Uterus (tissue), 4 donors: ENCODE results near the gene C7orf25. TPM values are rescaled to one million over a fixed set of nuclear protein-coding genes. Genes with fewer than 3 reads are reported as not detected.

ENCODE experiments used
- DNase-seq, 2 donors: peaks; one replicate each; pipeline ENCODE4 v3.0.0-alpha.2; 2019 to 2020
- H3K27ac ChIP-seq, 2 donors: fragments of 200-600 bp; sonication (generic); 1 replicate in 1 of 2; 2 replicates in 1 of 2; pipeline ENCODE4 v1.5.1; 2016 to 2018
- H3K27me3 ChIP-seq, 2 donors: fragments of 200-600 bp; sonication (generic); one replicate each; pipeline ENCODE4 v1.5.1; 2018 to 2019; ENCODE audit warnings: control low read depth in 1 of 2
- H3K36me3 ChIP-seq, 2 donors: fragments of 200-600 bp; sonication (generic); one replicate each; pipeline ENCODE4 v1.5.1; 2019; ENCODE audit warnings: control low read depth in 1 of 2
- H3K4me1 ChIP-seq, 2 donors: fragments of 200-600 bp; sonication (generic); one replicate each; pipeline ENCODE4 v1.5.1; 2018 to 2019; ENCODE audit warnings: control low read depth in 1 of 2
- H3K4me3 ChIP-seq, 2 donors: fragments of 200-600 bp; sonication (generic); 1 replicate in 1 of 2; 2 replicates in 1 of 2; pipeline ENCODE4 v1.5.1; 2018 to 2019; ENCODE audit warnings: mild to moderate bottlenecking in 1 of 2
- H3K9me3 ChIP-seq, 2 donors: fragments of 200-600 bp; sonication (generic); one replicate each; pipeline ENCODE4 v1.5.1; 2019; ENCODE audit warnings: control low read depth in 1 of 2
- POLR2A ChIP-seq, 2 donors: fragments of 450-650 bp; IDR thresholded peaks; one replicate each; pipeline ENCODE4 v1.6.1; 2016; ENCODE audit warnings: antibody characterized with exemption in 2 of 2, mild to moderate bottlenecking in 1 of 2, moderate library complexity in 1 of 2
- intact Hi-C: fragments of 100-400 bp; cut with DNase I; formaldehyde crosslinking; loops from one replicate; pipeline ENCODE4 v1.15.1; 2023; ENCODE audit warnings: low total_unique reads
- total RNA-seq, 4 donors: library from RNA; depleted of rRNA in 3 of 4; stranded (reverse); fragments of >200 nt in 3 of 4; gene quantifications; one replicate each; pipeline versions ENCODE4 v1.1.0 to v1.2.4, GENCODE V29; 2014 to 2023
- TF ChIP-seq, protein P1 (sequence below), 4 experiments: fragments of 200-600 bp in 2 of 4; fragments of 450-650 bp in 2 of 4; sonication (generic) in 2 of 4; IDR thresholded peaks; one replicate each; pipeline ENCODE4 v1.5.1; 2016 to 2019; ENCODE audit warnings: antibody characterized with exemption in 4 of 4, mild to moderate bottlenecking in 2 of 4, moderate library complexity in 1 of 4
- donor health status: DM: yes; HTN: yes; CAD: no.

Gene C7orf25
- total RNA-seq, 4 donors from 2014 or later: 5.9 to 22.5 (median 11.9) TPM

DNA sequence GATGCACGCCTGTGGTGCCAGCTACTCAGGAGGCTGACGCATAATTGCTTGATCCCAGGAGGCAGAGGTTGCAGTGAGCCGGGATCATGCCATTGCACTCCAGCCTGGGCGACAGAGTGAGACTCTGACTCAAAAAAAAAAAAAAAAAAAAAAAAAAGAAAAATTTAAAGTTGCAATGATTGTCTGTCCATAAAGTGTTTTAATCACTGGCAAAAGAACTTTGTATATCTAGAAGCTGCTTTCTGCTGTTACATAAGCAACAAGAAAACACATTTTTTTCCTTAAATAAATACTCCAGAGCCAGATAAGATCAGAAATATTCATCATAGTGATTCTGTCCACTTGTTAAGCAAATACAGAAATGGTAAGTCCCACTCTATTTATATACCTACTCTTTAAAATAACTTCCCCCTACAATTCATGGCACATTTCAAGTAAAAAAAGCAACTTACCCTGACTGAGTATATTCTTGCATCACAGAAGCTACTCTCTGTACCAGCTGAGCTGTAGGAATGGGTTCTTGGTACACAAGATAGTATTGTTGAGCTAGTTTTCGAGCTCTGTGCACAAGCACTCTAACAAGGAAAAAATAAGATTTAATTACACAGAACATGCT lies 12.5 kb upstream of the C7orf25 start:
- Histone ChIP-seq H3K4me3 (no peak overlapping the region), H3K27me3 (no peaks in the 10 kb centered on the region), H3K9me3 (no peaks in the 10 kb centered on the region), H3K27ac (no peak overlapping the region), H3K36me3 (no peaks in the 10 kb centered on the region), H3K4me1 (no peaks in the 10 kb centered on the region)
- no peak for DNase-seq
- intact Hi-C loops: no loop called here
- TF ChIP-seq, protein P1, sequence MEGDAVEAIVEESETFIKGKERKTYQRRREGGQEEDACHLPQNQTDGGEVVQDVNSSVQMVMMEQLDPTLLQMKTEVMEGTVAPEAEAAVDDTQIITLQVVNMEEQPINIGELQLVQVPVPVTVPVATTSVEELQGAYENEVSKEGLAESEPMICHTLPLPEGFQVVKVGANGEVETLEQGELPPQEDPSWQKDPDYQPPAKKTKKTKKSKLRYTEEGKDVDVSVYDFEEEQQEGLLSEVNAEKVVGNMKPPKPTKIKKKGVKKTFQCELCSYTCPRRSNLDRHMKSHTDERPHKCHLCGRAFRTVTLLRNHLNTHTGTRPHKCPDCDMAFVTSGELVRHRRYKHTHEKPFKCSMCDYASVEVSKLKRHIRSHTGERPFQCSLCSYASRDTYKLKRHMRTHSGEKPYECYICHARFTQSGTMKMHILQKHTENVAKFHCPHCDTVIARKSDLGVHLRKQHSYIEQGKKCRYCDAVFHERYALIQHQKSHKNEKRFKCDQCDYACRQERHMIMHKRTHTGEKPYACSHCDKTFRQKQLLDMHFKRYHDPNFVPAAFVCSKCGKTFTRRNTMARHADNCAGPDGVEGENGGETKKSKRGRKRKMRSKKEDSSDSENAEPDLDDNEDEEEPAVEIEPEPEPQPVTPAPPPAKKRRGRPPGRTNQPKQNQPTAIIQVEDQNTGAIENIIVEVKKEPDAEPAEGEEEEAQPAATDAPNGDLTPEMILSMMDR (IDR thresholded peaks at IDR 0.05): no peak
- no peak for TF ChIP-seq POLR2A (IDR thresholded peaks at IDR 0.05)

DNA sequence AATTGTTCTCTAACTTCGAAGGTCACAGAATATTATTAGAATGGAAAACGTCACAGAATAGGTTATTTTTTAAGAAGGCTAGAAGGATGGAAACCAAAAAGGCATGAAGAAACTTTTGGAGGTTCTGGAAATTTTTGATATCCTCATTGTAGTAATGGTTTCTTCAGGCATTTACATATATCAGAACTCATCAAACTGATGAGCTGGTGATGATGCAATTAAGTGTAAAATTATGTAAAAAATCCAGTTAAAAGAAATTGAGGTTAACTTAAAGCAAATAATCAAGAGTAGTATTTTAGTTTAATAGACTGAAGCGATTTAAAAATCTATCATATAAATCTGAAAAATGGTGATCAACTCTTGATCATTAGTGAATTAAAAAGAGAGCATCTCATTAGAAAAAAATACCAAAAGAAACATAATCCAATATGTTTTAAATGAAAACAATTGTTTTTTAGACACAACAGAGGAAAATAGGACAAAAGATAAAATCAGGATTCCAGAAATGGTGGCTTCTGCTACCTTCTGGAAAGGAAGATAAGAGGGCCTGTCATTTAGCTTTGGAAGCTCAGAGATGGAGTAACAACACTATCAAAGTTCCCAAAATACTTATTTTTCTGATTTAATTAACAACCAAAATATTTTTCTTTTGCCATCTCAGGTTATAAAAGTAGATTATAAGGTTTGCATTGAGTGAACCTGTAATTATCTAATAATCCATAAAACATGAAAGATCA lies 10.3 kb upstream of the C7orf25 start:
- Histone ChIP-seq H3K27me3 (no peaks in the 10 kb centered on the region), H3K4me1 (no peaks in the 10 kb centered on the region), H3K36me3 (no peaks in the 10 kb centered on the region), H3K9me3 (no peaks in the 10 kb centered on the region), H3K4me3 (no peak overlapping the region), H3K27ac (no peak overlapping the region)
- intact Hi-C loops: no loop called here
- no peak for DNase-seq
- TF ChIP-seq POLR2A (IDR thresholded peaks at IDR 0.05): no peak
- TF ChIP-seq, protein P1 (IDR thresholded peaks at IDR 0.05): no peak

DNA sequence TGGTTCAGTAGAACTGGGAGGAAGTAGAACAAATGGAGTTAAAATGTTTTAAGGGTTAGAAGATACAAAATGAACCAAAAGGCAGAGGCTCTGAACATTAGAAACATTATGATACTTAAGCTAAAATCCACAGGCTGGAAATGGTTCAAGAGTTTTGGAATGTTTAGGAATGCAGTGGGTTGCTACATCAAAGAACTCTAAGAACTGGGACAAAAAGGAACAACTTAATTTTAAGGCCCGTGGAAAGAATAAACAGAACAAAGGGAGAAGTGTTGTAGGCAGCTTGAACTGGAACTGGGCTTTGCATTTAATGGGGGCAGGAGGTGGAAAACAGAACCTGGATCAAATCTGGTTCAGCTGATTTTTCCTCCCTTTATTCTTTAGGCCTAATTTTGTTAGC lies 3.5 kb upstream of the C7orf25 start:
- no peaks in the 10 kb centered on the region for H3K9me3 ChIP-seq
- no peak for TF ChIP-seq POLR2A (IDR thresholded peaks at IDR 0.05)
- TF ChIP-seq, protein P1 (IDR thresholded peaks at IDR 0.05): no peak
- H3K27ac ChIP-seq: peak overlapping the region in 1 of 2 donors; percentile 75

DNA sequence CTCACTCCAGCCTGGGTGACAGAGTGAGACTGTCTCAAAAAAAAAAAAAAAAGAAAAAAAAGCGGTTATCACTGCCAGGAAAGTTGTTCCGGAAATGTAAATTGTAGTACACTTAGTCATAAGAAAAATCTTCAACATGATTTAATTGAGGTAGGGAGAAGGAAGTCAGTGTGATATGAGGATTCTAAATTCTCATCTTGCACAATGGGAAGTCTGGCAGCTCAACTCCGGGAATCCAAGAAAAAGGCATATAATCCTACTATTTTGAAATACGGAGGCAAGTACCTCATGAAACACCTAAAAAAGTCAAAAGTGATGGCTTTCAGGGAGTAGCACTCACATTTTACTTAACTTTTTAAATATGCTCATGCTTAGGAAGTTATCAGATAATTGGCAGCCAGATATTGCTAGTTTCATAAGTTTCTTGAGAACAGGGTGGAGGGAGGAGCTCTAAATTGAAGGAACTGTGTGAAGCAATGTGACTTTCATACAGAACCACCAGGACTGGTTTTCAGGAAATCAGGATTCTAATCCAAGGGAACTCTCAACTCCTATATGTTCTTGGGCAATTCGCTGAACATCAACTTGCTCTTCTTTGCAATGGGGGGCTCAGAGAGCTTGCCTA lies 2.7 kb upstream of the C7orf25 start:
- Histone ChIP-seq H3K4me1 (peaks cover 0 to 10% of the 10 kb centered on the region in 2 donors), H3K9me3 (no peaks in the 10 kb centered on the region), H3K36me3 (no peaks in the 10 kb centered on the region), H3K27ac (peak overlapping the region; percentile 59 to 75), H3K4me3 (no peak overlapping the region), H3K27me3 (no peaks in the 10 kb centered on the region)
- intact Hi-C loops: no loop called here
- TF ChIP-seq POLR2A (IDR thresholded peaks at IDR 0.05): no peak
- TF ChIP-seq, protein P1 (IDR thresholded peaks at IDR 0.05): no peak
- peak in 1 of 2 donors; percentile 26 for DNase-seq

More for the DNA sequence above, 3.5 kb upstream of the C7orf25 start:
- intact Hi-C loops: no loop called here
- Histone ChIP-seq H3K27me3 (no peaks in the 10 kb centered on the region), H3K36me3 (no peaks in the 10 kb centered on the region), H3K4me3 (no peak overlapping the region), H3K4me1 (peaks cover 0 to 10% of the 10 kb centered on the region in 2 donors)
- DNase-seq: no peak

- peak in 1 of 2 donors; percentile 20 for DNase-seq
- no peak for TF ChIP-seq POLR2A (IDR thresholded peaks at IDR 0.05)
- TF ChIP-seq, protein P1 (IDR thresholded peaks at IDR 0.05): no peak
- intact Hi-C loops: no loop called here
- peak overlapping the region; percentile 59 to 75 for H3K27ac ChIP-seq
- no peak overlapping the region for H3K4me3 ChIP-seq
- H3K36me3 ChIP-seq: no peaks in the 10 kb centered on the region
- no peaks in the 10 kb centered on the region for H3K27me3 ChIP-seq
- H3K9me3 ChIP-seq: no peaks in the 10 kb centered on the region
- H3K4me1 ChIP-seq: peaks cover 0 to 10% of the 10 kb centered on the region in 2 donors
These were observed 2.1 kb upstream of the C7orf25 start for GRCh38 chr7:42914009-42914408.
